Stimulated activated CD8-positive, alpha-beta memory T cell treated with anti-CD3 and anti-CD28 coated beads, Interleukin-2, amount 100 ng/mL, for 48 hours (primary cell): Measurements from ENCODE around the gene RNU6-1.

Experiments used
- DNase-seq, 2 donors: peaks; one replicate each; pipeline ENCODE4 v3.0.0-alpha.2; 2020; ENCODE audit warnings: low read depth in 2 of 2

RNU6-1 gene

DNA sequence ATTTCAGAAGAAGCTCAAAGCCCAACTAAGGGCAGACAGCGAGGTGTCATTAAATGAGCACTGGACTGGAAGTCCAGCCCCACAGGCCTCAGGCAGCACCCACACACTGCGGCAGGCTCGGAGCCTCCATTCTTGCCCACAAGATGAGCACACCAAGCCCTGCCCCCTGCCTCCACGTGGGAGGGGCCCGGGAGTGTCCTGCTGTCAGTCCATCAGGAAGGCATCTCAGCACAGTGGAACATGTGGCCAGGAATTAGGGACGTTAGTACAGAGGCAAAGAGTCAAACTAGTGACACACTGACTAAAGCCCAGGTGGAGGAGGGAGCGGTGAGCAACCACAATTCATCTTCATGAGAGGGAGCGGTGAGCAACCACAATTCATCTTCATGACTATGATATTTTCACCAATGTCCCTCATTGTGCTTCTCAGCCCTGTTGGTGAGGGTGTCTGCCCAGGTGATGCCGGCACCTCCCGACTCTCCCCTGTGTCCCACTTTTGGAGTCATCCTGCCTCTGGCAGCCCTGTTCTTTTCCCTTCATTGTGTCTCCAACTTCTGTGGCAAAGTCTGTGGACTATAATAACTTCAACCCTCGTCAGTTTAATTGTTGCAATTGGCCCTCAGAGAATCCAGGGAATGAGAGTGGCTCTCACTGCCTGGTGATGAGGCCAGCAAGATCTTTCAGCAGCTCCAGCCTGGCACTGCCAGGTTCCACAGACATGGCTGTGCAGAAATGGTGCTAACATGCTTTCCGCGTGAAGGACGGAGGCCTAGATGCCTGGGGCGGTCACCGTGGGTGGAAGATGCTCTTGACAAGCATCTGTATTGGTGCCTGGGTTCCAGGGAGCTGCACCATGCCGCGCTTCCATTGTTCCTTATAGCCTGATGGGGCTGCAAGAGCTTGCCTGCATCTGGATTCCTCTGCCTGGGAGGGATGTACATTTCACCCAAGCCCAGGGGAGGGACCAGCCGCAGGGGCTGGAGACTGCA, 37.6 kb downstream of the RNU6-1 start:
- DNase-seq = no peak

DNA sequence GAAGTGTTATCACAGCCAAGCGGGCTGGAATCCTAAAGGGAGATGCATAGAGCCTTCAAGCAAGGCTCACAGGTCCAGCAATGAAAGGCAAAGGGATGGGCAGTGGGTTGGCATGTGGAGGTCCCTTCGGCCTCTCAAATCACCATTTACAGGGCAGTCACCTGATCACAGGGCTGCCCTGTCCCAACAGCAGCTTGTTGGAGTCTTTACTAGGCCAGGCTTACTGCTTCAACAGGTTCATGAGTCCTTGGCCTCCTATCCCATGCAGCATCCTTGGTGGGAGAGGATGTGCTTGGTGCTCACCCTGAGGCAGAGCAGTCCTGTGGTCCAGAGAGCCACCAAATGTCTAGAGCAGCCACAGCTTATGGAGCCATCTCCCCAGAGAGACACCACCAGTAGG, 38.7 kb downstream of the RNU6-1 start:
- no peak for DNase-seq

- no peak for DNase-seq
Observed at GRCh38 chr15:67799801-67800205, 40.0 kb downstream of the RNU6-1 start.

DNA sequence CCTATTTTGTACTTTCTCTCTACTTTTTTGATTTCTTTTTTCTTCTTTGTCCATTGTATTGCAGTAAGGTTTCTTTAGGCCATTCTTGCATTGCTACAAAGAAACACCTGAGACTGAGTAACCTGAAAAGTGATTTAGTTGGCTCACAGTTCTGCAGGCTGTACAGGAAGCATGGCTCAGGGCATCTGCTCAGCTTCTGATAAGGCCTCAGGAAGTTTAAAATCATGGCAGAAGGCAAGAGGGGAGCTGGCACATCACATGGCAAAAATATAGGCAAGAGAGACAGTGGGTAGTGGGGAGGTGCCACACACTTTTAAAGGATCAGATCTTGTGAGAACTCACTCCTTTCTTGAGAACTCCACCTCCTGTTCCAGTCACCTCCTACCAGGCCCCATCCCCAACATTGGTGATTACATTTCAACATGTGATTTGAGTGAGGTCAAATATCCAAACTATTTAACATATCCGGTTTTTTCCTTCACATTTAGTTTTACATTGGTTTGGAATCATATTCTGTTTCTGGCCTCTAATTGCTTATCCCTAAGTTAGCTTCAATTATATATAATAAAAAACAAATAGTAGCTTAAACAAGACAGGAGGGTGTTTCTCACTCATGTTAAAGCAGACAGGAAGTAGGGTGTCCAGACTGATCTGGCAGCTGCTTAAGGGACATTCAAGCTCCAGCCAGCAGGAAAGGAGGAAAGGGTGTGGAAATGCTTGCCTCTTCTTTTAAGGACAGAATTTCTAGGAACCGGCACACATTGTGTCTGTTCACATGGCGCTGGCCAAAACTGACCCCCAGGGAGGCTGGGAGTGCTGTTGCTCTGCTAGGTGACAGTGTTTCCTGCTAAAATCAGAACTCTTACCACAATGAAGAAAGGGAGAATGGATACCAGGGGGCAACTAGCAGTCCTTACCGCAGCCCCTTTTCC, 43.4 kb downstream of the RNU6-1 start:
- DNase-seq = no peak

- DNase-seq = peak; percentile 15 to 51
Observed at GRCh38 chr15:67794832-67795574, 44.8 kb downstream of the RNU6-1 start.

GRCh38 chr15:67792250-67792942, 47.4 kb downstream of the RNU6-1 start:
- no peak for DNase-seq

GRCh38 chr15:67790610-67791319, 49.1 kb downstream of the RNU6-1 start:
- no peak for DNase-seq
